ENCODE results near the gene RORC. TPM values are rescaled to one million over a fixed set of nuclear protein-coding genes. Genes with fewer than 3 reads are reported as not detected.

Gene RORC
- total RNA-seq, 1 donor from 2014 or later: not detected

DNA sequence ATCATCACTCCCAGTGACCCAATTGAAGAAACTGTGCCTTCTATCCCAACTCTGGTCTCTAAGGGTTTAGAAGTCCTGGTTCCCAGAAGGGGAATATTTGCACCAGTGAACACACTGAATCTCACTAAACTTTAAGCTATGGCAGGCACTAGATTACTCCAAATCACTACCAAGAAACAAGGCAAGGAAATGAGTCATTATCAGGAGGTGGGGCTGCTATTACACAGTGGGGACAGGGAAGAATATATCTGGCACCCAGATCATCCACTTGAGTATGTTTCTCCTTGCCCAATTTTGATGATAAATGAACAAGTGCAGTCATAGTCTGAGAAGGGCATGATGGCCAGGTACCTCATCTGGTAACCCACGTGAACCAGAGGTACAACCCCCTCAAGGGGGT lies 75.3 kb downstream of the RORC start:
- no peak for DNase-seq
- TF ChIP-seq CTCF (IDR thresholded peaks at IDR 0.05; ENCODE audit: partially characterized antibody, unreplicated experiment): no peak
- H3K27ac Mint-ChIP-seq (ENCODE audit: unreplicated experiment): no peak overlapping the region

More for the DNA sequence above, 75.3 kb downstream of the RORC start:
- no peaks in the 10 kb centered on the region for H3K27me3 Mint-ChIP-seq (ENCODE audit: unreplicated experiment)
- H3K4me1 Mint-ChIP-seq (ENCODE audit: low read depth, unreplicated experiment): no peaks in the 10 kb centered on the region
- peaks cover 4% of the 10 kb centered on the region for H3K36me3 Mint-ChIP-seq (ENCODE audit: unreplicated experiment)
- no peak overlapping the region for H3K4me3 Mint-ChIP-seq (ENCODE audit: unreplicated experiment)
- no peaks in the 10 kb centered on the region for H3K9me3 Mint-ChIP-seq (ENCODE audit: unreplicated experiment)

Other genes with a start within 250 kb of the RORC start
- 39.3 TPM for gene SNX27, start 219.8 kb downstream of the RORC start, total RNA-seq (ENCODE audit: unreplicated experiment)
- 274 TPM for gene CELF3, start 115.0 kb downstream of the RORC start, total RNA-seq (ENCODE audit: unreplicated experiment)
- 3.8 TPM for gene RIIAD1, start 110.3 kb downstream of the RORC start, total RNA-seq (ENCODE audit: unreplicated experiment)
- gene MRPL9, start 68.3 kb downstream of the RORC start, total RNA-seq (ENCODE audit: unreplicated experiment): 75.0 TPM
- gene TDRKH, start 41.3 kb downstream of the RORC start, total RNA-seq (ENCODE audit: unreplicated experiment): 40.1 TPM
- not detected for gene LINGO4, start 26.4 kb downstream of the RORC start, total RNA-seq (ENCODE audit: unreplicated experiment)
- not detected for gene C2CD4D, start 8.0 kb upstream of the RORC start, total RNA-seq (ENCODE audit: unreplicated experiment)
- gene THEM5, start 21.9 kb upstream of the RORC start, total RNA-seq (ENCODE audit: unreplicated experiment): not detected
- 15.5 TPM for gene THEM4, start 77.7 kb upstream of the RORC start, total RNA-seq (ENCODE audit: unreplicated experiment)
- gene S100A10, start 162.1 kb upstream of the RORC start, total RNA-seq (ENCODE audit: unreplicated experiment): 245 TPM
- gene S100A11, start 205.2 kb upstream of the RORC start, total RNA-seq (ENCODE audit: unreplicated experiment): 45.1 TPM